22Rv1 (cell line): ENCODE results near the gene ARL8B.

Source experiments
- ZFX ChIP-seq: fragments of 450-650 bp; IDR thresholded peaks from 2 replicates; pipeline ENCODE4 v1.6.1; 2017; ENCODE audit warnings: antibody characterized with exemption, borderline replicate concordance
- TF ChIP-seq, protein P1 (sequence below): fragments of 450-650 bp; IDR thresholded peaks from 2 replicates; pipeline ENCODE4 v1.5.1; 2017; ENCODE audit warnings: mild to moderate bottlenecking

GRCh38 chr3:5145120-5145519 lies 23.0 kb downstream of the ARL8B start:
- TF ChIP-seq, protein P1, sequence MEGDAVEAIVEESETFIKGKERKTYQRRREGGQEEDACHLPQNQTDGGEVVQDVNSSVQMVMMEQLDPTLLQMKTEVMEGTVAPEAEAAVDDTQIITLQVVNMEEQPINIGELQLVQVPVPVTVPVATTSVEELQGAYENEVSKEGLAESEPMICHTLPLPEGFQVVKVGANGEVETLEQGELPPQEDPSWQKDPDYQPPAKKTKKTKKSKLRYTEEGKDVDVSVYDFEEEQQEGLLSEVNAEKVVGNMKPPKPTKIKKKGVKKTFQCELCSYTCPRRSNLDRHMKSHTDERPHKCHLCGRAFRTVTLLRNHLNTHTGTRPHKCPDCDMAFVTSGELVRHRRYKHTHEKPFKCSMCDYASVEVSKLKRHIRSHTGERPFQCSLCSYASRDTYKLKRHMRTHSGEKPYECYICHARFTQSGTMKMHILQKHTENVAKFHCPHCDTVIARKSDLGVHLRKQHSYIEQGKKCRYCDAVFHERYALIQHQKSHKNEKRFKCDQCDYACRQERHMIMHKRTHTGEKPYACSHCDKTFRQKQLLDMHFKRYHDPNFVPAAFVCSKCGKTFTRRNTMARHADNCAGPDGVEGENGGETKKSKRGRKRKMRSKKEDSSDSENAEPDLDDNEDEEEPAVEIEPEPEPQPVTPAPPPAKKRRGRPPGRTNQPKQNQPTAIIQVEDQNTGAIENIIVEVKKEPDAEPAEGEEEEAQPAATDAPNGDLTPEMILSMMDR: no peak
- no peak for TF ChIP-seq ZFX
